Fibroblast of villous mesenchyme (primary cell): ENCODE data around the gene NOVA2. TPM values are rescaled to one million over a fixed set of nuclear protein-coding genes. Genes with fewer than 3 reads are reported as not detected.

Source experiments
- DNase-seq: peaks from one replicate; pipeline ENCODE4 v3.0.0-alpha.2; 2010; ENCODE audit warnings: low read depth
- H3K4me3 ChIP-seq: 2 replicates; pipeline ENCODE4 v1.5.1; 2011; ENCODE audit warnings: low read depth, mild to moderate bottlenecking, low read length
- CTCF ChIP-seq: IDR thresholded peaks from 2 replicates; pipeline ENCODE4 v1.5.1; 2012; ENCODE audit warnings: low read depth, mild to moderate bottlenecking, low read length; ENCODE audit not compliant: insufficient read depth
- total RNA-seq: library from RNA; depleted of rRNA; stranded (reverse); fragments of >200 nt; gene quantifications from 2 replicates; pipeline ENCODE4 v1.2.3, GENCODE V29; 2012

NOVA2 gene
- total RNA-seq, 1 donor, result not detected

- no peak for TF ChIP-seq CTCF
- H3K4me3 ChIP-seq, result no peak overlapping the region
- no peak for DNase-seq
Observed at GRCh38 chr19:45938733-45939319, 34.8 kb downstream of the NOVA2 start.

GRCh38 chr19:45935267-45935666, 38.4 kb downstream of the NOVA2 start:
- no peak overlapping the region for H3K4me3 ChIP-seq
- no peak for DNase-seq
- no peak for TF ChIP-seq CTCF

- TF ChIP-seq CTCF, result no peak
- H3K4me3 ChIP-seq, result no peak overlapping the region
- no peak for DNase-seq
Observed at GRCh38 chr19:45934551-45935230, 39.0 kb downstream of the NOVA2 start.

- no peak for TF ChIP-seq CTCF
Observed at GRCh38 chr19:45933759-45934158, 39.9 kb downstream of the NOVA2 start.

GRCh38 chr19:45931055-45931454, 42.6 kb downstream of the NOVA2 start:
- TF ChIP-seq CTCF, result no peak
- no peak for DNase-seq

More at GRCh38 chr19:45933759-45934158, 39.9 kb downstream of the NOVA2 start:
- DNase-seq, result no peak
- H3K4me3 ChIP-seq, result no peak overlapping the region

GRCh38 chr19:45929247-45929646, 44.4 kb downstream of the NOVA2 start:
- DNase-seq, result no peak
- no peak for TF ChIP-seq CTCF
- H3K4me3 ChIP-seq, result no peak overlapping the region

More at GRCh38 chr19:45931055-45931454, 42.6 kb downstream of the NOVA2 start:
- no peak overlapping the region for H3K4me3 ChIP-seq
